ENCODE results near the gene NPSR1. TPM values are rescaled to one million over a fixed set of nuclear protein-coding genes. Genes with fewer than 3 reads are reported as not detected.

The NPSR1 gene
- total RNA-seq, 2 experiments from 2014 or later: not detected

GRCh38 chr7:34838329-34838728, 180.3 kb downstream of the NPSR1 start:
- ChIA-PET CTCF (ENCODE audit: unreplicated experiment) (no interaction called here), POLR2A (interaction anchor here (0.7 kb wide), 1 partner anchor 196 kb away, joined by 3 read pairs; no protein-coding TSS in a partner anchor)
- H3K4me2 ChIP-seq (ENCODE audit: low read length): no peak overlapping the region

DNA sequence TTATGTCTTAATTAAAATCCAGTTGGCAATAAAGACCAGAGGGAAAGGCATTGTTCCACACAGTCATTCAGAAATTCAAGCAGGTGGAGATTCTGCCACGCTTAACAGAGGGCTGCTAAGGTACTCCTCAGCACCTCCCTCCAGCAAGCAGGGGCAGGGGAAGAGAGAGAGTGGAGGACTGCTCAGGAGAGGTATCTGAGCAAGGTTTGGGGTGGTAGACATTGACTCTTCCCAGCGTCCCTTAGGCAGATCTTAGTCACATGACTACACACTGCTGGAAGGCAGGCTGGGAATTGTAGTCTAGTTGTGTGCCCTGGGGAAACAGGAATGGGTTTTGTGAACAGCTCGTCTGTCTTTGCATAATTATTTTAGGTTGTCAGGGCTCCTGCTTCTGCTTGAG, 181.6 kb downstream of the NPSR1 start:
- POLR2A ChIA-PET: no interaction called here
- no peak for TF ChIP-seq EZH2phosphoT487 (IDR thresholded peaks at IDR 0.05; ENCODE audit: borderline replicate concordance, low read depth, low read length)
- no peak for TF ChIP-seq CTCF (conservative IDR thresholded peaks at IDR 0.05; ENCODE audit: low read length)
- Histone ChIP-seq H4K20me1 (ENCODE audit: insufficient read depth, low read length) (no peaks in the 10 kb centered on the region), H3K4me1 (ENCODE audit: insufficient read depth, low read length, poor library complexity, severe bottlenecking) (no peaks in the 10 kb centered on the region), H3K36me3 (ENCODE audit: insufficient read depth, low read length) (no peaks in the 10 kb centered on the region), H2AFZ (ENCODE audit: low read length) (no peak overlapping the region), H3K9me2 (ENCODE audit: insufficient read depth, low read length) (no peaks in the 10 kb centered on the region), H3K79me2 (ENCODE audit: insufficient read depth, low read depth, low read length) (no peaks in the 10 kb centered on the region), H3K27ac (ENCODE audit: low read depth, low read length, poor library complexity, severe bottlenecking) (no peak overlapping the region), H3K4me2 (ENCODE audit: low read length) (no peak overlapping the region), H3K4me3 (ENCODE audit: low read depth, low read length, poor library complexity, severe bottlenecking) (no peak overlapping the region), H3K9me3 (ENCODE audit: low read length) (no peaks in the 10 kb centered on the region)
- no peak for DNase-seq (ENCODE audit: low spot score)
- CTCF ChIA-PET (ENCODE audit: unreplicated experiment): no interaction called here
- intact Hi-C loops (cut with micrococcal nuclease; ENCODE audit: unreplicated experiment): no loop called here
- no TSS peak for BruUV-seq (replicated peaks)

More at GRCh38 chr7:34838329-34838728, 180.3 kb downstream of the NPSR1 start:
- no peak overlapping the region for H3K27ac ChIP-seq (ENCODE audit: low read depth, low read length, poor library complexity, severe bottlenecking)
- no peaks in the 10 kb centered on the region for H3K9me2 ChIP-seq (ENCODE audit: insufficient read depth, low read length)
- no peak for DNase-seq (ENCODE audit: low spot score)
- no TSS peak for BruUV-seq (replicated peaks)
- no peak overlapping the region for H3K4me3 ChIP-seq (ENCODE audit: low read depth, low read length, poor library complexity, severe bottlenecking)
- no peak overlapping the region for H2AFZ ChIP-seq (ENCODE audit: low read length)
- no peaks in the 10 kb centered on the region for H3K79me2 ChIP-seq (ENCODE audit: insufficient read depth, low read depth, low read length)
- no peaks in the 10 kb centered on the region for H4K20me1 ChIP-seq (ENCODE audit: insufficient read depth, low read length)
- no peaks in the 10 kb centered on the region for H3K9me3 ChIP-seq (ENCODE audit: low read length)
- no peaks in the 10 kb centered on the region for H3K4me1 ChIP-seq (ENCODE audit: insufficient read depth, low read length, poor library complexity, severe bottlenecking)
- TF ChIP-seq CTCF (conservative IDR thresholded peaks at IDR 0.05; ENCODE audit: low read length): no peak
- TF ChIP-seq EZH2phosphoT487 (IDR thresholded peaks at IDR 0.05; ENCODE audit: borderline replicate concordance, low read depth, low read length): no peak
- no peaks in the 10 kb centered on the region for H3K36me3 ChIP-seq (ENCODE audit: insufficient read depth, low read length)
- intact Hi-C loops (cut with micrococcal nuclease; ENCODE audit: unreplicated experiment): no loop called here

DNA sequence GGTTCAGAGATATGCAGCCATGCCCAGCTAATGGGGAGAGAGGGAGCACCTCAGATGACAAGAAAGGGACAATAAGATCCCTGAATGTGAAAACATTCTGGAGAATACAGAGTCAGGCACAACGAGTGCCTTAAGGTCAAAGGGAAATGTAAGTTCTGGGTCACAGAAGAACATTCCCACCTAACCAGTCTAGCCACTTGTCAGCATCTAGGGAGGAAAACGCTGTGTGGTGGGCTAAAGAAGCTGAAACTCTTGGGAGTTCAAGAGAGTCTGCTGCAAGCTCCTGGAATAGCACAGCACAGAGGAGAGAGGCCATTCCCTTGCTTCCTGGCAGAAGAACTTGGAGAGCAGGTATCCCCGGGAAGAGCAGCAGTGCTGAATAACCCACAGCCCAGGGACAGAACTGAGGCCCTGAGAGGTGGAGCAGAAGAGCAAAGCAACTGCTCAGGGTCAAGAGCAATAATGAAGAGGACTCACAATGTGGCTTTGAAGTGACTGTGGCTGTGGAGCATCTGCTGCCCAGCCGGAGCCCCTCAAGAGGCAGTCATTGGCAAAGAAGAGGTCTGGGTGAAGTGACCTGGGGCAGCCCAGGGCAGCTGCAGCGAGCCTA, 182.3 kb downstream of the NPSR1 start:
- ChIA-PET CTCF (ENCODE audit: unreplicated experiment) (no interaction called here), POLR2A (no interaction called here)
- Histone ChIP-seq H3K36me3 (ENCODE audit: insufficient read depth, low read length) (no peaks in the 10 kb centered on the region), H3K27ac (ENCODE audit: low read depth, low read length, poor library complexity, severe bottlenecking) (no peak overlapping the region), H2AFZ (ENCODE audit: low read length) (no peak overlapping the region), H3K4me1 (ENCODE audit: insufficient read depth, low read length, poor library complexity, severe bottlenecking) (no peaks in the 10 kb centered on the region), H3K4me3 (ENCODE audit: low read depth, low read length, poor library complexity, severe bottlenecking) (no peak overlapping the region), H3K4me2 (ENCODE audit: low read length) (no peak overlapping the region), H3K9me3 (ENCODE audit: low read length) (no peaks in the 10 kb centered on the region), H3K79me2 (ENCODE audit: insufficient read depth, low read depth, low read length) (no peaks in the 10 kb centered on the region), H4K20me1 (ENCODE audit: insufficient read depth, low read length) (no peaks in the 10 kb centered on the region), H3K9me2 (ENCODE audit: insufficient read depth, low read length) (no peaks in the 10 kb centered on the region)
- intact Hi-C loops (cut with micrococcal nuclease; ENCODE audit: unreplicated experiment): no loop called here
- BruUV-seq (replicated peaks): no TSS peak
- DNase-seq (ENCODE audit: low spot score): no peak
- TF ChIP-seq CTCF (conservative IDR thresholded peaks at IDR 0.05; ENCODE audit: low read length) (no peak), EZH2phosphoT487 (IDR thresholded peaks at IDR 0.05; ENCODE audit: borderline replicate concordance, low read depth, low read length) (no peak)

All from OCI-LY7 (cell line).